Loucy (cell line): ENCODE measurements around the gene S100Z.
"Not testable (repeated sequence)": the region's sequence is repeated elsewhere in the genome, so short reads cannot be mapped to it uniquely, and the experiment has no call there.

Experiments
- CTCF ChIP-seq: fragments of 200-600 bp; sonication (generic); conservative IDR thresholded peaks from 2 replicates; pipeline ENCODE4 v1.5.1; 2014; ENCODE audit warnings: mild to moderate bottlenecking, antibody characterized with exemption, low read length
- EZH2phosphoT487 ChIP-seq: fragments of 200-600 bp; IDR thresholded peaks from 2 replicates; pipeline ENCODE4 v1.6.1; 2018; ENCODE audit warnings: antibody characterized with exemption, mild to moderate bottlenecking, moderate library complexity, borderline replicate concordance

DNA sequence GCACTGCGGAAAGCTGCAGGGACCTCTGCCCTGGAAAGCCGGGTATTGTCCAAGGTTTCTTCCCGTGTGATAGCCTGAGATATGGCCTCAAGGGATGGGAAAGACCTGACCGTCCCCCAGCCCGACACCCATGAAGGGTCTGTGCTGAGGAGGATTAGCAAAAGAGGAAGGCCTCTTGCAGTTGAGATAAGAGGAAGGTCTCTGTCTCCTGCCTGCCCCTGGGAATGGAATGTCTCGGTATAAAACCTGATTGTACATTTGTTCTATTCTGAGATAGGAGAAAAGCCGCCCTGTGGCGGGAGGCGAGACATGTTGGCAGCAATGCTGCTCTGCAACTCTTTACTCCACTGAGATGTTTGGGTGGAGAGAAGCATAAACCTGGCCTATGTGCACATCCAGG lies 95.4 kb downstream of the S100Z start:
- TF ChIP-seq CTCF, EZH2phosphoT487: not testable (repeated sequence)
